HG02571 (cell line): Measurements from ENCODE around the gene THSD4.
"Not testable (repeated sequence)": the region's sequence is repeated elsewhere in the genome, so short reads cannot be mapped to it uniquely, and the experiment has no call there.

Experiments
- ATAC-seq: cut with Tn5 transposase; IDR thresholded peaks from one replicate; pipeline ENCODE4 v1.9.1; 2021; ENCODE audit warnings: mild to moderate bottlenecking, moderate library complexity; ENCODE audit not compliant: unreplicated experiment

Gene THSD4

DNA sequence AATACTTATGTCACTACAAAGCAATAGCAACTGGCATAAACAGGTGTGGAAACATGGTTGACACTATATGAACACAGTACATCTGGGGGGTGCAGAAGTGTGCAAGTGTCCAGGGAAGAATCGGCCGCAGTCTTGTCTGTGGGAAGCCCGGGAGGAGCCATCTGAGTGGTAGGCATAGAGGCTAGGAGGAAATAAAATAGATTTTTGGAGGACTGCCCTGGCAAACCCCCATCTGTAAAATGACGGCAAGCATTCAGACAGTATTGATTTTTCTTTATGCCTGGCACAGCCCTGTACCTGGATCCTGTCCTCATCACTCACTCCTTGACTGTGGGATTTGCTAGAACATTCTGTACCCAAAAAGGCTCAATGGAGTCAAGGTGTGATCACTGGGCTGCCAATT lies 31.3 kb downstream of the THSD4 start:
- no peak for ATAC-seq

DNA sequence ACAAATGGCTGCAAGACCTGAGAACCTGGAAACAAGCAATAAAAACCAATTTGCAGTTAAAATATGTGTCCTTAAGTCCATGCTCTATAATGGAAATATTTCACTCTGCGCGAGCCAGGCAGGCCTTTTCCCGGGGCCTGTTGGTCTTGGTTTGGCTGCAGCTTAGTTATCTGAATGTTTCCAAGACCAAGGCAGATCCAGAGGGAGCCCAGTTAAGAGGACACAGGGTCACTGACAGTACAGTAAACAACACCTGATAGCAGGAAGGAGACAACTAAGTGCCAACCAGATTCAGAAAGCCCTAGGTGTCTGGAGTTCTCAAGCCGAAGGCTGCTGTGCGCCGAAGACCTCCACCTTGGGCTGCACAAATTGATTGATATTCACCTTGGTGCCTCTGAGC lies 32.8 kb downstream of the THSD4 start:
- no peak for ATAC-seq

GRCh38 chr15:71149646-71150557 lies 34.6 kb downstream of the THSD4 start:
- ATAC-seq: no peak

DNA sequence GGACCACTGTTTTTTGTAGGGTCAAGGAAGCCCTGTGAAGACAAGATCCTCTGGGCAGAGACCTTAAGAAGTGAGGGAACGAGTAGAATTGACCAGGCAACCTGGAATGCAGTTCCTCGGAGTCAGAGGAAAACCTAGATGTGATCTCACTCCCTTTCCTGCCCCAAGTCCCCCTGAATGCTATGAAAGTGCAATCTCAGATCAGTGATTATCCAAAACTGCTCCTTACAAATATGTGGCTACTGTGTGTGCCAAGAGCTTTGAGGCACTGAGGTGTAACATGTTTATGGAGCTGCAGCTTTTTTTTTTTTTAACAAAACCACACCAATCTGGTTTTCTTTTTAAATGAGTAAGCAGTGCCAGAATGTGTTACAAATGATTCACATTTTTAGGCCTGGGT lies 35.8 kb downstream of the THSD4 start:
- ATAC-seq: no peak

DNA sequence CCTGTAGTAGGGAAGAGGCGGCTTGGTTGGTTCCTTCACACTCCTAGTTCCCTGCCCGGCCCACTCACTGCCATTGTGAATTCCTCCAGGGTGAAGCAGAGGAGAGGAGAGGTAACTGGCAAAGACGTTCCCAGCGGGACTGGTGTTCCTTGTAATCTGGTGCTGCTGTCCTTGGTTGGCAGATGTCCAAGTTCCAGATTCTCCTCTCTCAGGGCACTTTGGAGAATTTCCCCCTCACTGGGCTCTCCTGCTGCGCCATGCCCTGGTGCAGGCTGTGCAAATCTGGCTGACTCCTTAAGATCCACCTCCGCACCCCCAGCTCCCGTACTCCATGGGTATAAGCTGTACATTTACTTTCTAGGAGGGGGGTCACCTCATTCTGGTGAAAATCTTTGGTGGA lies 37.3 kb downstream of the THSD4 start:
- ATAC-seq: no peak

DNA sequence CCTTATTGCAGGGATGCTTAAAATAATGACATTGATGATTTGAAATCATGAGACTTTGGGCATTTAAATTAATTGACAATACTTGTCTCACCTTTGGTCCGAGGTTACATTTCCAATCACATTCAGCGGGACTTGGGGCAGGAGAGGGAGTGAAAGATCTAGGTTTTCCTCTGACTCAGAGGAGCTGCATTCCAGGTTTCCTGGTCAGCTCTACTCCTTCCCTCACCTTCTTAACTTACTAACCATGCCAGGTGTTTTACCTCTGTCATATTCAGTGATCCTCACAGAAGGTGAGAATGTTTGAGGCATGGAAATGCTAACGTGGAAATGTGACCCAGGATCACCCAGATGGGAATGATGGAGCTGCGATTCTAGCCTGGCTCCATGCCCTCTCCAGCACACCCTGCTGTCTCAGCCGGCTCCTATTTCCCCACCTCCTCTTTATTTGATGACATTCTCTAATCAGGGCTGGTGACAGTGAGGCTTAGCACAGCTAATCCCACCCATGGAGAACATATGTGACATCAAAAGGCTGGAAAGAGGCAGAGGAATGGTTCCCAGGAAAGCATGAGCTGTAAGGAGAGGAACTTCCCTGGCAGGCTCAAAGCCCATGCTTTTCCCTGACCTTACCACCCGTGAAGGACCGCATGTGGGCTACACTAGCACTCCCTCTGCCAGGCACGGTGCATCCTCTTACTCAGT lies 38.7 kb downstream of the THSD4 start:
- ATAC-seq: no peak

DNA sequence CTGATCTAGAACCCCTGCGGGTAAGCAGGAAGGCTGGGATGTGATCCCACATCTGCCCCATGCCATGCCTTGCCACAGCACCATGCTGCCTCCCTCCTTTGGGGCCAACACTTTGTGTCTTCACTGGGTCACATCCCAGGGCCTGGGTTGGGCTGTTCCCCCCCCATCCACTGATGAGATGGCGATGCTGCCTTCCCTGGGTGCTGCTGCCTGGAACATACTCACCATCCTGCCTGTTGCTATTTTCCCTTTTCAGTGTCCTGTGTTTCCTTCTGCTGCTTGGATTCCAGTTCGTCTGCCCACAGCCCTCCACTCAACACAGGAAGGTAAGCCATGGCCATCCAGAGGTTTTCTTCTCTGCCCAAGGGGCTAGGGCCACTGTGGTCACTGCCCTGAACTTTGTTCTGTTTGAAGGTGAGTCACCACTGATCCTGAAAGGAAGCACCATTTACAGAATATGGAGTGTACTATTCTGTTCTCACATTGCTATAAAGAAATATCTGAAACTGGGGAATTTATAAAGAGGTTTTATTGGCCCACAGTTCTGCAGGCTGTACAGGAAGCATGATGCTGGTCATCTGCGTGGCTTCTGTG lies 39.4 kb downstream of the THSD4 start:
- ATAC-seq: no peak

DNA sequence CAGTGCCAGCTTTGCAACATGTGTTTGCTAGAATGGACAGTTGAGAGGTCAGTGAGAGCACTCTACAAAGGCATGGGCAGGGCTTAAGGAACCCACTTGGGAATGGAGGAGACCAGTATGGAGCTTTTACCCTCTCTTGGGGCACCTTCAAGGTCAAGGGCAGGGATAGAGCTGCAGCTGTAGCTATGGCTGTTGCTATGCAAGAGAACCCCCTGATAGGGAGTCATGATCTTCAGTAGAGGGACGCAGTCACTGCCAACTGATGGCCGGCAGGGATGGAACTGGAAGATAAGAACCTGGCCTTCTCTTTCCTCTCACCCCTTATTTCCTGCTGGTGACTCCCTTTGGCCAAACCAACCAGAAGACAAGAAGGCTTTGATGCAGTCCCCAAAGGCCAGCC lies 40.3 kb downstream of the THSD4 start:
- no peak for ATAC-seq

DNA sequence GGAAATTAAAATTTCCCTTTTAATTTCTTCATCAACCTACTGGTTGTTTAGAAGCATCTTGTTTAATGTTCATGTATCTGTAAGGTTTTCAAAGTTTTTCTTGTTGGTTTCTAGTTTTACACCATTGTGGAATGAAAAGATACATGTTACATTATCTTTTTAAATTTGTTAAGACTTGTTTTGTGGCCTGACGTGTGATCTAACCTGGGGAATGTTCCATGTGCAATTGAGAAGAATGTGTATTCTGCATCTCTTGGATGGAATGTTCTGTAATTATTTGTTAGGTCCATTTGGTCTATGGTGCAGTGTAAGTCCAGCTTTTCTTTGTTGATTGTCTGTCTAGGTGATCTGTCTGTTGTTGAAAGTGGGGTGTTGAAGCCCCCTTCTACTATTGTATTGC lies 45.7 kb downstream of the THSD4 start:
- ATAC-seq: no peak

GRCh38 chr15:71162309-71162708 lies 47.0 kb downstream of the THSD4 start:
- ATAC-seq: no peak

DNA sequence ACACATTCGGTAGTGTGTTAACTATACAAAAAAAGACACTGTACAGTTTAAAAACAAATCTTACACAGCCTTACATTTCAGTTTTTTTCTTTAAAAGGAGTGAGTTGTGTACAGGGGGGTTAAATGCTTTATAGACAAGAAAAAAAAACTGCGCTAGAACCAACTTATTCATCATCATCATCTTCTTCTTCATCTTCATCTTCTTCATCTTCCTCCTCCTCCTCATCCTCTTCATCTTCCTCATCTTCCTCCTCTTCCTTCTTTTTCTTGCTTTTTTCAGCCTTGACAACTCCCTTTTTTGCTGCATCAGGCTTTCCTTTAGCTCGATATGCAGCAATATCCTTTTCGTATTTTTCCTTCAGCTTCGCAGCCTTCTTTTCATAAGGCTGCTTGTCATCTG lies 49.3 kb downstream of the THSD4 start:
- not testable (repeated sequence) for ATAC-seq

DNA sequence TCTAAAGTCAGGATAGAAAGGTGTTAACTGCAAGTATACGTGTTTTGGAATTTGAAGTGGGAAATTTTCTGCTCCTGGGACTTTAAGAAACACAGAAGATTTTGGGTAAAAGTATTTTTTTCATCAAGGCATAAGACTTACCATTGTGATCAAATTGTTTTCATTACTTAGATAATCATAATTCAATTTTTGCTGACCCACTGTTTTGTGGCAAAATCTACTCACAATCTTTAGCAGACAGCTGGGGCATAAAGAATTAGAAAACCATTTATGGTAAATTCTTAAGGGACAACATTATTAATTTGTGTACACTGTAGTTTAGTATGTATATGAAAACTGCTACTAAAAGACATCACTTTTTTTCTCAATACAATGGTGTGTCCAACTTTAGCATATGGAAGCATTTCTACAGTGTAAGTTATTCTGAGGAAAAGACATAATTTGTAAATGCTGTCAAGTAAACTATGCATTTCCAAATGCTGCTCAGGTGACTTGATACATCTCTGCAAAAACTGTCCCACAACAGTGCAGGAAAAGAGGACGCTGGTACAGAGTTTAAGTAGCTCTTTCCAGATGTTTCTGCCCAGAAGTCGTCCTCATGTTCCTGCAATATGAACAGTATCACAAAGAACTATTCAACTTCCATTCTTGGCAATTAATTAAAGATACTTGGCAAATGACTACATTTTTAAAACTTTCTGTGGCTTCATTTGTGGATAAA lies 52.3 kb downstream of the THSD4 start:
- no peak for ATAC-seq

DNA sequence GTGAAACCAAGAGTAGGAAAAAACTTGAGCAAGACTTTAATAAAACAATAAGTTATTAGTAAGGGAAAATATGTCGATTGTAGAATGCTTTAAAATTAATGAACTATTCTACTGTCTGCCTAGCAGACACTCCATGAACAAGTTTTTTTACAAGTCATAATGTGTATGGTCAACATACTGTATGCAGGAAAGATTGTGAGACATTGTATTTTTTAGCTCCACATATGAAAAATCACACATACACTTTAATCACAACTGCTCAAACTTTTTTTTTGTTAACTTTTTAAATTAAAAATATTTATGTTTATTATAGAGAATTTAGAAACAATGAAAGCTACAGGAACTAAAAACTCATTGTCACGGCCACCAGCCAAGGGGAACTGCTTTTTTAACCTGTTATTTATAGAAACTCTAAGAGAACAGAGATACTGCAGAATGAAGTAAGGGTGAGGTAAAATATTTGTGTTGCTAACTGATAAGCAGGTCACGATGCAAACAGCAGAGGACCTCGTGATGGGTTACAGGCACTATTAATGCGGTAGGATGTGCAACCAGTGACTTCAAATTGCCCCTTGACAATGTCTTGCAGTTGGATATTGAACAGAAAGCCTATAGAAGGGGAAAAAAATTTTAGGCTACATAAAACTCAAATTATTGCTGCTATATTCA lies 53.0 kb downstream of the THSD4 start:
- ATAC-seq: no peak

- no peak for ATAC-seq
These were observed 54.9 kb downstream of the THSD4 start for GRCh38 chr15:71170163-71170562.

DNA sequence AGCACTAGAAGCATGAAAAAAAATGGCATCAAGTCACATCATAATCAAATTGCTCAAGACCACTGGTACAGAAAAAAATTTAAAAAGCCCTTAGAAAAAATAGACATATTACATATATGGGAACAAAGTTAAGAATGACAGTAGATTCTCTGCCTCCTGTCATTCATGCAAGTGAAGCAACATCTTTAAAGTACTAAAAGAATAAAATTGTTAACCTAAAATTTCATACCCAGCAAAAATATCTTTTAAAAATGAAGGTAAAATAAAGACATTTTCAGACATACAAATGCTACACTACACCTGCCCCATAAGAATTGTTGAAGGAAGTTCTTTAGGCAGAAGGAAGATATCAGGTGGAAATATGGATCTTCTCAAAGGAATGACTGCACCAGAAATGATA lies 55.9 kb downstream of the THSD4 start:
- no peak for ATAC-seq

DNA sequence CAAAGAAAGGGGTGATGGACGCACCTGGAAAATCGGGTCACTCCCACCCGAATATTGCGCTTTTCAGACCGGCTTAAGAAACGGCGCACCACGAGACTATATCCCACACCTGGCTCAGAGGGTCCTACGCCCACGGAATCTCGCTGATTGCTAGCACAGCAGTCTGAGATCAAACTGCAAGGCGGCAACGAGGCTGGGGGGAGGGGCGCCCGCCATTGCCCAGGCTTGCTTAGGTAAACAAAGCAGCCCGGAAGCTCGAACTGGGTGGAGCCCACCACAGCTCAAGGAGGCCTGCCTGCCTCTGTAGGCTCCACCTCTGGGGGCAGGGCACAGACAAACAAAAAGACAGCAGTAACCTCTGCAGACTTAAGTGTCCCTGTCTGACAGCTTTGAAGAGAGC lies 59.1 kb downstream of the THSD4 start:
- not testable (repeated sequence) for ATAC-seq

GRCh38 chr15:71180986-71181853 lies 65.9 kb downstream of the THSD4 start:
- ATAC-seq: no peak

- no peak for ATAC-seq
These were observed 67.3 kb downstream of the THSD4 start for GRCh38 chr15:71182522-71182921.

DNA sequence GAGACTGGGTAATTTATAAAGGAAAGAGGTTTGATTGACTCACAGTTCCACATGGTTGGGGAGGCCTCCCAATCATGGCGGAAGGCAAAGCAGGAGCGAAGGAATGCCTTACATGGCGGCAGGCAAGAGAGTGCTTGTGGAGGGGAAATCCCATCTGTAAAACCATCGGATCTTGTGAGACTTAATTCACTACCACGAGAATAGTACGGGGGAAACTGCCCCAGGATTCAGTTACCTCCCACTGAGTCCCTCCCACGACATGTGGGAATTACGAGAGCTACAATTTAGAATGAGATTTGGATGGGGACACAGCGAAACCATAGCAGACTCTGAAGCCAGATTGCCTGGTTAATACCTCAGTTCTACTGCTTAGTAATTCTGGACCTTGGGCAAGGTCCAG lies 67.8 kb downstream of the THSD4 start:
- no peak for ATAC-seq

GRCh38 chr15:71185706-71186105 lies 70.4 kb downstream of the THSD4 start:
- ATAC-seq: no peak
